ENCODE results near the gene TMEM116.
"Not testable (repeated sequence)": the region's sequence is repeated elsewhere in the genome, so short reads cannot be mapped to it uniquely, and the experiment has no call there.

Gene TMEM116

GRCh38 chr12:112008918-112009317 lies 4.0 kb downstream of the TMEM116 start:
- no peak for DNase-seq

- DNase-seq, result no peak
Measured at GRCh38 chr12:112007945-112008344, 5.0 kb downstream of the TMEM116 start.

GRCh38 chr12:112005419-112006395 lies 7.3 kb downstream of the TMEM116 start:
- peak; percentile 31 for DNase-seq

DNA sequence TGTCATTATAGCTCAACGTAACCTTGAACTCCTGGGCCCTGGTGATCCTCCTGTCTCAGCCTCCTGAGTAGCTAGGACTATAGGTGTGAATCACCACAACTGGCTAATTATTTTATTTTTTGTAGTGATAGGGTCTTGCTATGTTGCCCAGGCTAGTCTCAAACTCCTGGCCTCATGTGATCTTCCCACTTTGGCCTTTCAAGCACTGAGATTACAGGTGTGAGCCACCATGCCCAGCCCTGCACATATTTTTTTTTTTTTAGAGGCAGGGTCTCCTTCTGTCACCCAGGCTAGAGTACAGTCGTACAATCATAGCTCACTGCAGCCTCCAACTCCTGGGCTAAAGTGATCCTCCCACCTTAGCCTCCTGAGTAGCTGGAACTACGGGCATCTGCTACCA lies 8.9 kb downstream of the TMEM116 start:
- no peak for DNase-seq

GRCh38 chr12:112001576-112001975 lies 11.4 kb downstream of the TMEM116 start:
- no peak for DNase-seq

- DNase-seq, result no peak
Measured at GRCh38 chr12:112000820-112001219, 12.1 kb downstream of the TMEM116 start.

GRCh38 chr12:111999129-111999528 lies 13.8 kb downstream of the TMEM116 start:
- not testable (repeated sequence) for DNase-seq

DNA sequence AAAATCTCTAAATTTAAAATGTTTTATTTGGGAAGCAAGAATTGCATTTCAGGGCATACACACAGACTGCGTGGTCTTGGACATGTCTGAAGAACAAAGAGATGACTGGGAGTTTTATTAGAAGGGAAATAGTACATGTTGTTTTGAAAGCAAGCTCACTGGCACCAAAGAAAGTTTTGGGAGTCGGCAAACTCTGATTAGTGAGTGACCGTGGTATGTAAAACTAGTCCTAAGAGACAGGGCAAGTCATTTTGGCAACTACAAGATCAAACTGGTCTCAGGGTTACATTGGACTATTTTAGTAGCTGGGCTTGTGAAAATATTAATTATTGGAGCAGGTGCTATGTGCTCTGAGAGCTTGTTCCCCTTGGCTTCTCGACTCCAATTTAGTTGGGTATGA lies 14.9 kb downstream of the TMEM116 start:
- DNase-seq, result no peak

DNA sequence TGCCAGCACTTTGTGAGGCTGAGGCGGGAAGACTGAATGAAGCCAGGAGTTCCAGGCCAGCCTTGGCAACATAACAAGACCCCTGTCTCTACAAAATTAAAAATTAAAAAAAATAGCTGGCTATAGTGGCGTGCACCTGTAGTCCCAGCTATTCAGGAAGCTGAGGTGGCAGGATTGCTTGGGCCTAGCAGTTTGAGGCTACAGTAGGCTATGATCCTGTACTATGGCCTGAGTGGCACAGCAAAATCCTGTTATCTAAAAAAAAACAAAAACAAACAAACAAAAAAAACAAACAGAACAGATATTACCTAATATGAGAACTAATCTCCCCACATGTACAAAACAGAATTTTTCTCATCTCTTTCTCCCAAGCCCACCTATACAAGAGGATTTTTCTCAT lies 15.7 kb downstream of the TMEM116 start:
- no peak for DNase-seq

GRCh38 chr12:111995782-111996480 lies 17.0 kb downstream of the TMEM116 start:
- DNase-seq, result no peak

GRCh38 chr12:111994211-111995111 lies 18.5 kb downstream of the TMEM116 start:
- not testable (repeated sequence) for DNase-seq

DNA sequence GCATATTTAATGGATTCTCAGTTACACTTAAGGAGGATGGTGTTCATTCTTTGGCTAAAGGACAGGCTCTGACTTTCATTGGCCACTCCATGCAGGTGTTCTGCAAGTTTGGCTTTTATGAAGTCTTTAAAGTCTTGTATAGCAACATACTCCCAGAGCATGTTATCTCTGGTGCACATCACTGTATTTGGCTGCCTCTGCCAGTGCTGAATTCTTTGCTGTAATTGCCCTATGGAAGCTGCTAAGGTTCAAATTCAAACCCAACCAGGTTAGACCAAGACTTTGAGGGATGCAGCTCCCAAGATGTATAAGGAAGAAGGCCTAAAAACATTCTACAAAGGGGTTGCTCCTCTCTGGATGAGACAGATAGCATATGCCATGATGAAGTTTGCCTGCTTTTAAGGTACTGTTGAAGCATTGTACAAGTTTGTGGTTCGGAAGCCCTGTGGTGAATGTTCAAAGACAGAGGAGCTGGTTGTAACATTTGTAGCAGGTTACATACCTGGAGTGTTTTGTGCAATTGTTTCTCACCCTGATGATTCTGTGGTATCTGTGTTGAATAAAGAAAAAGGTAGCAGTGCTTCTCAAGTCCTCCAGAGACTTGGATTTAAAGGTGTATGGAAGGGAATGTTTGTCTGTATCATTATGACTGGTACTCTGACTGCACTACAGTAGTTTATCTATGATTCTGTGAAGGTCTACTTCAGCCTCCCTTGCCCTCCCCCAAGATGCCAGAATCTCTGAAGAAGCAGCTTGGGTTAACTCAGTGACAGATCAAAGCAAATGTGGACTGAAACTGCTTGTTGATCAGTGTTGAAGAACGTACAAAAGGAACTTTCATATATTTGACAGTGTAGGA lies 19.4 kb downstream of the TMEM116 start:
- no peak for DNase-seq

DNA sequence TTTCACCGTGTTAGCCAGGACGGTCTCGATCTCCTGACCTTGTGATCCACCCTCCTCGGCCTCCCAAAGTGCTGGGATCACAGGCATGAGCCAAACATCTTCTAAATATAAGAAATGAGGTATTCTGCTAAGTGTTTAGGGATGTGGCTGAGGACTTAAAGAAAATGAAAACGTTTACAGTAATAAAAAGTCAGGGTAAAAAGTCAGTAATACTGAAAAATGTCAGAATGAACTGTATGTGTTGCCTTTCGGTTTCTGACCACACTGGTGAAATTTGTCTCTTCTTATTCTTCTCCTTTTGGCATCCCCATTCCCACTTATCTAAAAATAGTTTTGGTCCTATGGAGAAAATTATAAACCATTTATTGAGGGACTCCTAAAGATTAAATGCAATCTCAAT lies 20.5 kb downstream of the TMEM116 start:
- DNase-seq, result no peak

- DNase-seq, result no peak
Measured at GRCh38 chr12:111991946-111992345, 21.0 kb downstream of the TMEM116 start.

DNA sequence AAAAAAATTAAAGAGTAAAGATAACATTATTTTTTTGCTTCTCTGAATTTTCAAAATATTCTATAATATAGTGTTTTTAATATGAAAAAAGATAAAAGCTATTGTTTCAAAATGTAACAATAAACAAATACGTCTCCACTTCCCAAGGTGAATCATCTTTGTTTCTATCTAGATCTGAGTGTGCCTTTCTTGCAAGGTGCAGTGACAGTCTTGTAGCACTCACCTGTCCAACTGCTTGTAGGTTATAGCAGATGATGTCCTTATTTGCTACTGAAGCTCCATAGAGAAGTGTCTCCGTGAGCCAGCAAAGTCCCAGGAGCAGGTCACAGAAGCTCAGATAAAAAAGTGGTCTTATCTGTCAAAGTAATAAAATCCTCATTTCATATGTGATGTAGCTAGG lies 21.4 kb downstream of the TMEM116 start:
- DNase-seq, result no peak

DNA sequence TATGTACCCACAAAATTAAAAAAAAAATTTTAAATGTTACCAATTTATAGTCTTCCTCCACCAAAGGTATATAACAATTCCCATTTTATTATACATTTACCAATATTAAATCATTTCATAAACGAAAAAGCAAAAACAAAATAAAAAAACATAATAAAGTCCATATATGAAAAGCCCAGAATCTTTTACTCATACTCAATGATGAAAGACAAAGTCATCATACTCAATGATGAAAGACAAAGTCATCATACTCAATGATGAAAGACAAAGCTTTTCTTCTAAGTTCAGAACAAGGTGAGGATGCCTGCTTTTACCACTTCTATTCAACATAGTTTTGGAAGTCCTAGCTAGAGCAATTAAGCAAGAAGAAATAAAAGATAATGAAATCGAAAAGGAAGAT lies 28.1 kb downstream of the TMEM116 start:
- no peak for DNase-seq

- no peak for DNase-seq
Measured at GRCh38 chr12:111981987-111982386, 31.0 kb downstream of the TMEM116 start.

- DNase-seq, result no peak
Measured at GRCh38 chr12:111980598-111980997, 32.4 kb downstream of the TMEM116 start.

DNA sequence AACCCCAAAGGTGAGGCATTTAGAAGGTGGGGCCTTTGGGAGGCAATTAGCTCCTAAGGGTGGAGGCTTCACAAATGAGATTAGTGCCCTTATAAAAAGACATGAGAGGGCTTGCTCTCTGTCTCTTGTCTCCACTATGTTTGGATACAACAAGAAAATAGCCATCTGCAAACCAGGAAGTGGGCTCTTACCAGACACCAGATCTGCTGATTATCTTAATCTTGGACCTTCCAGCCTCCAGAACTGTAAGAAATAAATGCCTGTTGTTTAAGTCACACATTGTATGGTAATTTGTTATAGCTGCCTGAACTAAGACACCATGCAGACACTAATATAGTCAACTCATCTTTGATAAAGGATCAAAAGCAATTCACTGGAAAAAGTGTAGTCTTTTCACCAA lies 34.4 kb downstream of the TMEM116 start:
- DNase-seq, result no peak

DNA sequence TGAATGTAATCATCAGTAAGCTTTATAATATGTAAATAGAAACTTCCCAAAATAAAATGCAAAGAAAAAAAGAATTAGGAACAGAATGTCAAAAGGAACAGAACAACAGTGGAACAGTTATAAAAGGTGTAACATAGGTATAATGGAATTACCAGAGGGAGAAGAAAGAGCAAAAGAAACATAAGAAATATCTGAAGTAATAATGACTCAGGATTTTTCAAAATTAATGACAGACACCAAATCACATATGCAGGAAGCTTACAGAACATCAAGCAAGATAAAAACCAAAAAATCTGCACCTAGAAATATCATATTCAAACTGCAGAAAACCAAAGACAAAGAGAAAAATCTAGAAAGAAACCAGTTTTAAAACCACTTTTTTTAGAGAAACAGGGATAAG lies 36.1 kb downstream of the TMEM116 start:
- no peak for DNase-seq

DNA sequence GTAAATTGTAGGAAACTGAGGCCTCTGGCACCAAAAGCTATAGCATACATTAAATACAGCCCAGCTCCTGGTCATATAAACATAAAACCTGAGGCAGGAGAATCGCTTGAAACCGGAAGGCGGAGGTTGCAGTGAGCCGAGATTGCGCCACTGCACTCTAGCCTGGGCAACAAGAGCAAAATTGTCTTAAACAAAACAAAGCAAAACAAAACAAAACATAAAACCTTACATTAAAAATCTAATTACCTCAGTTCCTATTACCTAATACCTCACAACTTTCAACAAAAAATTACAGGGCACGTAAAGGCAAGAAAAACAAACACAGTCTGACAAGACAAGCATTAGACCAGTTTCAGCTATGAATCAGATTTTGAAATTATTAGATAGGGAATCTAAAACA lies 36.7 kb downstream of the TMEM116 start:
- DNase-seq, result no peak
